CD14-positive monocyte (primary cell): ENCODE measurements around the gene CSNK1D. TPM values are rescaled to one million over a fixed set of nuclear protein-coding genes. Genes with fewer than 3 reads are reported as not detected.
"Not testable (repeated sequence)": the region's sequence is repeated elsewhere in the genome, so short reads cannot be mapped to it uniquely, and the experiment has no call there.

Source experiments
- DNase-seq, 3 donors: peaks; one replicate each; pipeline ENCODE4 v3.0.0-alpha.2; 2011 to 2022
- H2AFZ ChIP-seq: 2 replicates; pipeline ENCODE4 v1.6.0; 2012; ENCODE audit warnings: mild to moderate bottlenecking, low read depth, low read length, inconsistent platforms; ENCODE audit not compliant: insufficient read depth, poor library complexity, severe bottlenecking
- H3K27ac ChIP-seq, 2 donors: 1 replicate in 1 of 2; 2 replicates in 1 of 2; pipeline ENCODE4 v1.5.1; 2012 to 2013; ENCODE audit warnings: low read length in 2 of 2, control low read depth in 1 of 2, inconsistent platforms in 1 of 2, low read depth in 1 of 2, mild to moderate bottlenecking in 1 of 2
- H3K27me3 ChIP-seq, 2 donors: one replicate each; pipeline versions ENCODE4 v1.6.0 to v1.6.1; 2011 to 2013; ENCODE audit warnings: low read length in 2 of 2; ENCODE audit not compliant: control insufficient read depth in 2 of 2, insufficient read depth in 2 of 2
- H3K36me3 ChIP-seq, 2 donors: replicated peaks in 1 of 2; 1 replicate in 1 of 2; 2 replicates in 1 of 2; pipeline versions ENCODE4 v1.5.1 to v1.6.1; 2012 to 2013; ENCODE audit warnings: low read length in 2 of 2, control low read depth in 1 of 2, inconsistent platforms in 1 of 2, mild to moderate bottlenecking in 1 of 2; ENCODE audit not compliant: insufficient read depth in 2 of 2, control insufficient read depth in 1 of 2
- H3K4me1 ChIP-seq, 2 donors: 1 replicate in 1 of 2; 2 replicates in 1 of 2; pipeline versions ENCODE4 v1.5.1 to v1.6.1; 2012 to 2013; ENCODE audit warnings: low read length in 2 of 2, control low read depth in 1 of 2, inconsistent platforms in 1 of 2, mild to moderate bottlenecking in 1 of 2, moderate library complexity in 1 of 2; ENCODE audit not compliant: insufficient read depth in 2 of 2, control insufficient read depth in 1 of 2
- H3K4me2 ChIP-seq: replicated peaks from 2 replicates; pipeline ENCODE3; 2012; ENCODE audit warnings: low read length, moderate library complexity, mild to moderate bottlenecking; ENCODE audit not compliant: poor library complexity, severe bottlenecking; ENCODE audit errors: extremely low read depth
- H3K4me3 ChIP-seq, 3 experiments: fragments of 200-600 bp in 1 of 3; sonication (generic) in 1 of 3; replicated peaks in 1 of 3; 1 replicate in 2 of 3; 2 replicates in 1 of 3; pipeline ENCODE4 v1.5.1; 2011 to 2013; ENCODE audit warnings: low read length in 3 of 3, mild to moderate bottlenecking in 3 of 3, control low read depth in 2 of 3, low read depth in 2 of 3, inconsistent platforms in 1 of 3, moderate library complexity in 1 of 3
- H3K79me2 ChIP-seq: 2 replicates; pipeline ENCODE4 v1.6.0; 2012; ENCODE audit warnings: mild to moderate bottlenecking, control low read depth, inconsistent platforms, low read length, moderate library complexity; ENCODE audit not compliant: insufficient read depth
- H3K9ac ChIP-seq: 2 replicates; pipeline ENCODE4 v1.6.0; 2017; ENCODE audit warnings: low read length, mild to moderate bottlenecking; ENCODE audit not compliant: insufficient read depth, poor library complexity, severe bottlenecking
- H3K9me3 ChIP-seq, 2 donors: replicated peaks in 1 of 2; 1 replicate in 1 of 2; 2 replicates in 1 of 2; pipeline versions ENCODE4 v1.5.1 to v1.6.1; 2012 to 2013; ENCODE audit warnings: low read length in 2 of 2, control low read depth in 1 of 2; ENCODE audit not compliant: control insufficient read depth in 1 of 2, insufficient read depth in 1 of 2
- H4K20me1 ChIP-seq: 2 replicates; pipeline ENCODE4 v1.6.0; 2012; ENCODE audit warnings: mild to moderate bottlenecking, low read length, control low read depth, moderate library complexity; ENCODE audit not compliant: insufficient read depth
- H3K27ac Mint-ChIP-seq, 7 donors: one replicate each; pipeline ENCODE4 v1.8.0; 2020; ENCODE audit warnings: mild to moderate bottlenecking in 7 of 7, mixed read lengths in 7 of 7, moderate library complexity in 6 of 7, inconsistent platforms in 2 of 7
- H3K27me3 Mint-ChIP-seq, 3 donors: one replicate each; pipeline ENCODE4 v1.8.0; 2021 to 2022; ENCODE audit warnings: low read depth in 3 of 3, mild to moderate bottlenecking in 3 of 3, mixed read lengths in 3 of 3, moderate library complexity in 3 of 3, inconsistent platforms in 1 of 3
- H3K36me3 Mint-ChIP-seq, 2 donors: one replicate each; pipeline ENCODE4 v1.8.0; 2020; ENCODE audit warnings: mixed read lengths in 2 of 2, inconsistent platforms in 1 of 2, mild to moderate bottlenecking in 1 of 2
- H3K4me1 Mint-ChIP-seq: one replicate; pipeline ENCODE4 v1.8.0; 2020; ENCODE audit warnings: mild to moderate bottlenecking, mixed read lengths
- H3K4me3 Mint-ChIP-seq, 2 donors: one replicate each; pipeline ENCODE4 v1.8.0; 2020; ENCODE audit warnings: mild to moderate bottlenecking in 2 of 2, mixed read lengths in 2 of 2, moderate library complexity in 1 of 2
- H3K9me3 Mint-ChIP-seq, 7 donors: one replicate each; pipeline ENCODE4 v1.8.0; 2020 to 2022; ENCODE audit warnings: mixed read lengths in 7 of 7, mild to moderate bottlenecking in 6 of 7, moderate library complexity in 6 of 7, inconsistent platforms in 2 of 7
- WGBS: methylation state at CpG from one replicate; pipeline ENCODE4 v1.1.5; 2013; ENCODE audit warnings: missing lambda C conversion rate; ENCODE audit not compliant: insufficient coverage; 5-methylcytosine and 5-hydroxymethylcytosine counted together
- intact Hi-C, 2 donors: fragments of 100-400 bp; cut with micrococcal nuclease; formaldehyde crosslinking; loops; one replicate each; pipeline versions ENCODE4 v1.15.0 to v1.15.1; 2023
- polyA plus RNA-seq, 3 donors: library from polyadenylated mRNA; depleted of rRNA in 1 of 3; unstranded in 2 of 3; stranded (reverse) in 1 of 3; fragments of 300-500 nt in 2 of 3; fragments of >200 nt in 1 of 3; fragmentation: Illumina TruSeq in 2 of 3; gene quantifications; 1 replicate in 2 of 3; 2 replicates in 1 of 3; pipeline ENCODE4 v1.2.3, GENCODE V29; 2012 to 2021
- TF ChIP-seq, protein P1 (sequence below): fragments of 200-600 bp; IDR thresholded peaks from one replicate; pipeline ENCODE4 v1.8.0; 2022; ENCODE audit warnings: antibody characterized with exemption, mild to moderate bottlenecking

Gene CSNK1D
- polyA plus RNA-seq, 3 donors = 47.0 to 299 (median 60.9) TPM

DNA sequence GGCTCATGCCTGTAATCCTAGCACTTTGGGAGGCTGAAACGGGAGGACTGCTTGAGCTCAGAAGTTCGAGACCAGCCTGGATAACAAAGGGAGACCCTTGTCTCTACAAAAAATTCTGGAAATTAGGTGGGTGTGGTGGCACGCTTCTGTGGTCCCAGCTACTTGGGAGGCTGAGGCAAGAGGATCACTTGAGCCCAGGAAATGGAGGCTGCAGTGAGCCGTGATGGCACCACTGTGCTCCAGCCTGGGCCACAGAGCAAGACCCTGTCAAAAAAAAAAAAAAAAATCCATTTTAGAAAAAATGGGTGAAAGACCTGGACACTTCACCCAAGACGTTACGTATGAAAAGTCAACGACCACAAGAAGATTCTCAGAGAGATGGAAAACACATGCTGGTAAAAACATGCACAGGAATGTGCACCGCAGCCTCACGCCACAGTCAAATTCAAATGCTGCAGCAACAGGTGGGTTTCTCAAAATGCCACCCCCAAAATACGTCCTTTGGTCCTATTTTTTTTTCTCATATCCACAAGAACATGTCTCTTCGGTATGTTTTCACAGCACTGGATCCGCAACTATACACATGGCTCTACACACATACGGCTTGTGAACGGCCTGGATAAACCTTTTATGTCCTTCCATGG, 17.1 kb downstream of the CSNK1D start:
- no peak for DNase-seq
- Histone ChIP-seq H3K4me3 (no peak overlapping the region), H3K79me2 (peaks cover 81% of the 10 kb centered on the region), H3K27me3 (no peaks in the 10 kb centered on the region), H3K9ac (no peak overlapping the region), H3K9me3 (no peaks in the 10 kb centered on the region), H3K4me1 (no peaks in the 10 kb centered on the region), H3K36me3 (peaks cover 83 to 87% of the 10 kb centered on the region in 2 donors), H3K4me2 (no peak overlapping the region), H3K27ac (no peak overlapping the region), H4K20me1 (peaks cover 94% of the 10 kb centered on the region), H2AFZ (no peak overlapping the region)
- no peak overlapping the region for H3K4me3 Mint-ChIP-seq
- intact Hi-C loops = no loop called here
- H3K27me3 Mint-ChIP-seq = no peaks in the 10 kb centered on the region
- TF ChIP-seq, protein P1, sequence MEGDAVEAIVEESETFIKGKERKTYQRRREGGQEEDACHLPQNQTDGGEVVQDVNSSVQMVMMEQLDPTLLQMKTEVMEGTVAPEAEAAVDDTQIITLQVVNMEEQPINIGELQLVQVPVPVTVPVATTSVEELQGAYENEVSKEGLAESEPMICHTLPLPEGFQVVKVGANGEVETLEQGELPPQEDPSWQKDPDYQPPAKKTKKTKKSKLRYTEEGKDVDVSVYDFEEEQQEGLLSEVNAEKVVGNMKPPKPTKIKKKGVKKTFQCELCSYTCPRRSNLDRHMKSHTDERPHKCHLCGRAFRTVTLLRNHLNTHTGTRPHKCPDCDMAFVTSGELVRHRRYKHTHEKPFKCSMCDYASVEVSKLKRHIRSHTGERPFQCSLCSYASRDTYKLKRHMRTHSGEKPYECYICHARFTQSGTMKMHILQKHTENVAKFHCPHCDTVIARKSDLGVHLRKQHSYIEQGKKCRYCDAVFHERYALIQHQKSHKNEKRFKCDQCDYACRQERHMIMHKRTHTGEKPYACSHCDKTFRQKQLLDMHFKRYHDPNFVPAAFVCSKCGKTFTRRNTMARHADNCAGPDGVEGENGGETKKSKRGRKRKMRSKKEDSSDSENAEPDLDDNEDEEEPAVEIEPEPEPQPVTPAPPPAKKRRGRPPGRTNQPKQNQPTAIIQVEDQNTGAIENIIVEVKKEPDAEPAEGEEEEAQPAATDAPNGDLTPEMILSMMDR = no peak
- 98% methylated on average over 9 of the region's 14 CpGs for WGBS
- peaks cover 78 to 84% of the 10 kb centered on the region in 2 donors for H3K36me3 Mint-ChIP-seq
- peak overlapping the region in 1 of 7 donors; percentile 50 for H3K27ac Mint-ChIP-seq
- H3K9me3 Mint-ChIP-seq = peaks cover 0 to 4% (median 0%) of the 10 kb centered on the region in 7 donors
- H3K4me1 Mint-ChIP-seq = peaks cover 8% of the 10 kb centered on the region

DNA sequence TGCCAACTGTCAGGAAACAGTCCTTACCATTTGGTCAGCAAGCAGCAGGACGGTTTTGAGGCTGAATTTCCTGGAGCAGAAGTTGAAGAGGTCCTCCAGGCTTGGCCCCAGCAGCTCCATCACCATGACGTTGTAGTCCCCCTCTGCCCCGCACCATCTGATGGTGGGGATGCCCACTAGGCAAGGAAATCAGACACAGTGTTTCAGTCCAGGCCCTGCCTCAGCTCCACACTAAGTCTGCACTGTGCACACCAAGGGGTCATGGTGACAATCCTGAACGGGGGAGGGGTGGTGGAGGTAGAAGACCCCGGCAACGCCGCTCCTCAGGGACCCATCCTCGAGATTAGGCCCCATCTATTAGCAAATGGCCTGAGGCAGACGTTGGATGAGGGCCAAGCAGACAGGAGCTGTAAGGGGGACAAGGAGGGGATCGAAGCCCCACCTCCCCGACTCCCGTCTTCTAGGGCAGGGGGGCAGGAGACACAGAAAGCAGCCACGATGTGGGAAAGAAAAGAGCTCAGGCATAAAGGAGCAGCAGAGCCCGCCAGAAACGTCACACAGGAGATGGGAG, 18.0 kb downstream of the CSNK1D start:
- Mint-ChIP-seq H3K4me3 (no peak overlapping the region), H3K9me3 (peaks cover 0 to 4% (median 0%) of the 10 kb centered on the region in 7 donors), H3K4me1 (peaks cover 5% of the 10 kb centered on the region), H3K27ac (peak overlapping the region in 3 of 7 donors; percentile 10 to 50 (median 26)), H3K36me3 (peaks cover 78 to 84% of the 10 kb centered on the region in 2 donors), H3K27me3 (no peaks in the 10 kb centered on the region)
- Histone ChIP-seq H4K20me1 (peaks cover 94% of the 10 kb centered on the region), H3K36me3 (peaks cover 83 to 87% of the 10 kb centered on the region in 2 donors), H3K27ac (peak overlapping the region in 1 of 2 donors; percentile 10), H3K9ac (no peak overlapping the region), H2AFZ (no peak overlapping the region), H3K4me1 (no peaks in the 10 kb centered on the region), H3K4me2 (no peak overlapping the region), H3K4me3 (no peak overlapping the region), H3K27me3 (no peaks in the 10 kb centered on the region), H3K9me3 (no peaks in the 10 kb centered on the region), H3K79me2 (peaks cover 81% of the 10 kb centered on the region)
- DNase-seq = no peak
- TF ChIP-seq, protein P1 = no peak
- 93% methylated on average over 9 of the region's 15 CpGs for WGBS
- intact Hi-C loops = no loop called here

GRCh38 chr17:82254746-82255145, 18.8 kb downstream of the CSNK1D start:
- intact Hi-C loops, H3K4me3 Mint-ChIP-seq, H3K4me2 ChIP-seq, H3K4me3 ChIP-seq, H3K9ac ChIP-seq, H2AFZ ChIP-seq, H3K27ac Mint-ChIP-seq, H3K27me3 Mint-ChIP-seq, H3K27me3 ChIP-seq, DNase-seq, H3K9me3 ChIP-seq, H3K4me1 Mint-ChIP-seq, H3K4me1 ChIP-seq, H3K27ac ChIP-seq, H3K9me3 Mint-ChIP-seq: not testable (repeated sequence)
- peaks cover 84 to 87% of the 10 kb centered on the region in 2 donors for H3K36me3 ChIP-seq
- H3K79me2 ChIP-seq = peaks cover 85% of the 10 kb centered on the region
- peaks cover 77 to 84% of the 10 kb centered on the region in 2 donors for H3K36me3 Mint-ChIP-seq
- H4K20me1 ChIP-seq = peaks cover 94% of the 10 kb centered on the region
- WGBS = 98% methylated on average over 33 of the region's 33 CpGs
